HG03039 (cell line): Measurements from ENCODE around the gene ABRACL.
A peak's percentile ranks its signal among the peaks of the same experiment; 100 is the strongest.
"Not testable (repeated sequence)": the region's sequence is repeated elsewhere in the genome, so short reads cannot be mapped to it uniquely, and the experiment has no call there.

Source experiments
- ATAC-seq: cut with Tn5 transposase; IDR thresholded peaks from one replicate; pipeline ENCODE4 v1.9.1; 2021; ENCODE audit warnings: mild to moderate bottlenecking, moderate library complexity; ENCODE audit not compliant: unreplicated experiment

Gene ABRACL

DNA sequence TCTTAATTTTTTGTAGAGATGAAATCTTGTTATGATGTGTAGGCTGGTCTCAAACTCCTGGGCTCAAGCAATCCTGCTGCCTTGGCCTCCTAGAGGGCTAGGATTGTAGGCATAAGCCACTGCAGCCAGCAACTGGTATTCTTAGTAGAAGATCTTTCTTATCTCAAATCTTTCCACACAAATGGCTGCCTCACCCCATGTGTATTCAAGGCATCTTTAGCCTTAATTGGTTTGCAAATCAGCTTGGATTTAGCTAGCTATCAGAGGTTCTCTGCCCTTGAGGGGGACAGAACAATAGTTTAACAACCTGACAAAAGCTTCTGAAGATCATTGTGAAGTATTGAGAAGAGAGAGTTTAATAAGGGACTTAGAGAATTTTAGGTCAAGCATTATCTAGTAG lies 17.9 kb upstream of the ABRACL start:
- no peak for ATAC-seq

GRCh38 chr6:139011980-139012379 lies 16.6 kb upstream of the ABRACL start:
- ATAC-seq, result no peak

DNA sequence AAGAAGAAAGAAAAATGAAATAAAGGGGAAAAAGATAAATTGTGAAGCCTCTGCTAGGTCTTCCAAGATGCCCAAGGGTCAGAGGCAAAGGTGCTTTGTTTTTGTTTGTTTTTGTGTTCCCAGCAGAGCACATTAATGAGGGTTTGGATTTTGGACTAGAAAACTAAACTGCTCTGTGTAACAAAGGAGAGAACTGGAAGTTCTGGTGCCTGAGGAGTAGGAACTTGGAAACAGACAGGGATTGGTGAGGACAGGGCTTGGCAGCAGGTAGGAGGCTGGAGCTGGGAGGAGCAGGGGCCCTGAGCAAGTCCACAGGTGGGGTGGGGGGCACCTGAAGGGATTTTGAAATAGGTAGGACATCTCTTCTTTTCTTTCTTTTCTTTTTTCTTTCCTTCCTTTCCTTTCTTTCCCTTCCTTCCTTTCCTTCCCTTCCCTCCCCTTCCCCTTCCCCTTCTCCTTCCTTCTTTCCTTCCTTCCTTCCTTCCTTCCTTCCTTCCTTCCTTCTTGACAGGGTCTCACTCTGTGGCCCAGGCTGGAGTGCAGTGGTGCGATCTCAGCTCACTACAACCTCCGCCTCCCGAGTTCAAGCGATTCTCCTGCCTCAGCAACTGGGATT lies 15.3 kb upstream of the ABRACL start:
- no peak for ATAC-seq

- no peak for ATAC-seq
Observed at GRCh38 chr6:139014945-139015344, 13.6 kb upstream of the ABRACL start.

GRCh38 chr6:139016337-139017213 lies 12.0 kb upstream of the ABRACL start:
- ATAC-seq, result peak; percentile 91

DNA sequence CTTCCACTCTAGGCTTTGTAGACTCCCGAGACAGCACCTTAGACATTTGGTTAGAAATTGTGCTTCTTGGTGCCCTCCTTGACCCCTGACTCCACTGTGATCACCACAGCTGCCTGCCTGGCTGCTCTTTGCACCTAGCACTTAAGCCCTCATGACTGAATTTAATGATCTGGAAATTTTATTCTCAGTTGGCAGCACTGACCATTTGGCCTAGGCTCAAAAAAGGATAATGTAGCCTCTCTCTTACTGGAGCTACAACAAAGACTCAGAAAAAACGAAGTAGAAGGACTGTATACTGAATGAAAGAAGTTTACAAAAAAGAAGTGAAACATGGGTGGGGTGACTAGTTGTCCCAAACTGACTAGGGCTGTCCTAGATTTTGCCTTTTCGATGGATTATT lies 11.3 kb upstream of the ABRACL start:
- no peak for ATAC-seq

- ATAC-seq, result no peak
Observed at GRCh38 chr6:139019722-139020121, 8.8 kb upstream of the ABRACL start.

DNA sequence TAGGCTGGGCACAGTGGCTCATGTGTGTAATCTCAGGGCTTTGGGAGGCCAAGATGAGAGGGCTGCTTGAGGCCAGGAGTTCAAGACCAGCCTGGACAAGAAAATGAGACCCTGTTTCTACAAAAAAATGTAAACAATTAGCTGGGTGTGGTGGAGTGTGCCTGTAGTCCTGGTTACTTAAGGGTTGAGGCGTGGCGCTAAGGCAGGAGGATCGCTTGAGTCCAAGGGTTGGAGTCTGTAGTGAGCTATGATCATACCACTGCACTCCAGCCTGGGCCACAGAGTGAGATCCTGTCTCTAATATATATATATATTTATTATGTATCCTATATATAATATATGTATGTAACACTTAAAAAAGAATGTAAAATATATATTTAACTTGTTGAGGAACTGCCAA lies 7.9 kb upstream of the ABRACL start:
- ATAC-seq, result no peak

DNA sequence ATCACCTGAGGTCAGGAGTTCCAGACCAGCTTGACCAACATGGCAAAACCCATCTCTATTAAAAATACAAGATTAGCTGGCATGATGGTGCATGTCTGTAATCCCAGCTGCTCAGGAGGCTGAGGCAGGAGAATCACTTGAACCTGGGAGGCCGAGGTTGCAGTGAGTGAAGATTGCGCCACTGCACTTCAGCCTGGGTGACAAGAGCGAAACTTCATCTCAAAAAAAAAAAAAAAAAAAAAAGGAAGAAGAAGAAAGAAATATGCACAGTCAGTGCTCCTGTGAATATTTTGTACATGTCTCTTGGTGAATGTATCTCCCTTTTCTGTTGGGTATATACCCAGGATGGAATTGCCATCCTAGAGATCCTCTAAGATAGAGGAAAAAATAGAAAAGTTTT lies 3.1 kb upstream of the ABRACL start:
- not testable (repeated sequence) for ATAC-seq

DNA sequence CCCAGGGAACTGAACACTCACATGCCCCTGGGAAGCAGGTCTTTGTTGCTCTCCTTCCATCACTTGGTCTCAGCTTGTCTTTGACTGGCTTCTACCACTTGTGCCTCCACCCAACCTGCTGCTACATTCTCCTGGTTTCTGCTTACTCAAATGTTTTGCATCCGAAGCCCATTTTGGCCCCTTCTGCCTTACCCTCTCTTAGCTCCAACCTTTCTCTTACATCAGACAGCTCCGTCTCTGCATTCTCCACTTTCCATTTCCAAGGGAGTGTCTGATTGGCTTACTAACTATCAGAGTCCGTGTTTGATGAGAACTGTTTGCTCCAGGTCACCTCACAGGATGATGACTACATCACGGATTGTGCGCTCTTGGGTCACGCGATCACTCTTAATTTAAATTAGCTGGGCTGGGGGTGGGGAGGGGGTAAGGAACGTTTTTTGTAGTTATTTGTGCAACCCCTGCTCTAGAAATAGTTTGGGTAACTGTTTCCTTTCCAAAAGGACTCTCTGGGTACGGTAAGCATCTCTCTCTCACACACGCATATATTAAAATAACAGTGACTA lies 844 bp upstream of the ABRACL start:
- ATAC-seq, result no peak

DNA sequence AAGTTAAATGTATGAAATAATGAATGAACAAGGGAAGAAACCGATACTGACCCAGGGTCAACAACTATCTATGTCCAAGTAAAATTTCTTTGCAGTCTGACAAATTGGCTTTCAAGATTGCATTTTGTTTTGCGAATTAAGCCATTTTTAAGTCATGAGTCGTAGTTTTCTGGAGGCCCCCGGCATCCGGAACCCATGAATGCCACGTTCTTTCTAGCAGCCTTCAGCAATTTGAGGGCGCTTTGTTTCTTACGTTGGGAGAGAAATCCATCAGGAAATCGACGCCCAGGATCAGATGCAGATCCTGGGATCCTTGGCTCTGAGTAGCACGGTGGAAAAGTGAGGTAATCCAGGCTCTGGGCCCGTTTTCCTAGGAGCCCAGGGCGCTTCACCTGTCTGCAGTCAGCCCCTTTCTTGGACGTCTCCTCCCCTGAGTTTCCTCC lies 309 bp upstream of the ABRACL start:
- ATAC-seq, result no peak

- peak; percentile 26 for ATAC-seq
Observed at GRCh38 chr6:139029470-139030227, 1.1 kb downstream of the ABRACL start.

- ATAC-seq, result peak; percentile 36
Observed at GRCh38 chr6:139030228-139030963, 1.9 kb downstream of the ABRACL start.

GRCh38 chr6:139037490-139037889 lies 8.9 kb downstream of the ABRACL start:
- no peak for ATAC-seq

- no peak for ATAC-seq
Observed at GRCh38 chr6:139044250-139044649, 15.7 kb downstream of the ABRACL start.

DNA sequence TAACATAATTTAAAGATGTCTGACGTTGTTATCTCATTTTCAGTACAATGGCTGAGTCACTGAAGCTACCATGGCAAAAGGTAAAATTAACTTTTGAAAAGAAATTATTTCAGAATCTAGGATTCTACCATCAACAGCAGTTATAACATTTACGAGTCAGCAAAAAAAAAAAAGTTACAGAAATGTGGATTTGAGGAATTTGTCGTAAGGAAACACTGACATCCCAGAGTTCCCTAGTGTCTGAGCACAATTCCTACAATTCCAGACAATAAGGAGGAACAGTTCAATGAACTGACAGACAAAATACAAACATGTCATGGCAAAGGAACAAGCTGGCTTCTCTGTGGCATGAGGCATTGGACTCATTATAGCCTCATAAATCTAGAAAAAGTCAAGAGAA lies 19.1 kb downstream of the ABRACL start:
- no peak for ATAC-seq

DNA sequence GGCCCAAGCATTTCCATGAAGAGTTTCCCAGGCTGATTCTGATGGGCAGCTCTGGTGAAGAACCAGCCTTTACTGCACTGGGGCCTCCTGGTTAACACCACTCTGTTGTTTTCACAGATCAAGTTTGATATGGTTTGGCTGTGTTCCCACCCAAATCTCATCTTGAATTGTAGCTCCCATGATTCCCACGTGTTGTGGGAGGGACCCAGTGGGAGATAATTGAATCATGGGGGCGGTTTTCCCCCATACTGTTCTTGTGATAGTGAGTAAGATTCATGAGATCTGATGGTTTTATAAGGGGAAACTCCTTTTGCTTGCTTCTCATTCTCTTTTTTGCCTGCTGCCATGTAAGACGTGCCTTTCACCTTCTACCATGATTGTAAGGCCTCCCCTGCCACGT lies 20.4 kb downstream of the ABRACL start:
- not testable (repeated sequence) for ATAC-seq

DNA sequence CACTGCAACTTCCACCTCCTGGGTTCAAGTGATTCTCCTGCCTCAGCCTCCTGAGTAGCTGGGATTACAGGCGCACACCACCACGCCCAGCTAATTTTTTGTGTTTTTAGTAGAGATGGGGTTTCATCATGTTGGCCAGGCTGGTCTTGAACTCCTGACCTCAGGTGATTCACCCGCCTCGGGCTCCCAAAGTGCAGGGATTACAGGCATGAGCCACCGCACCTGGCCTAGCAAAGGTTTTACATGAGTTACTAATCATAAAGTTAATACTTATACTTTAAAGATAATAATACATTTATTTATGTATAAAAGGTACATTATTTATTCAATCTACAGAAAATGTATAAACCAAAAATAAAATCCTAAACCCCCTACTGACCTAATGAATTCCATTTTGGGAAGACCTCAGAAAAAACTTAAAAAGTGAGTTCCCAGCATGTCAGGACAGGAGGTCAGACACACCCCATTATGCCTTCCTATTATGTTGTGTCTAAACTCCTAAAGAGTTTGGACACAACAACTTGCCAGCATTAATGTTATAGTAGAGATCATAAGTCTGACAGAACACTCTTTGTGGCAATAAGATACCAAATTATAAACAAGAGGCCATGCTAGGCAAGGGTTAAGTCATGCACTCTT lies 21.7 kb downstream of the ABRACL start:
- ATAC-seq, result not testable (repeated sequence)

DNA sequence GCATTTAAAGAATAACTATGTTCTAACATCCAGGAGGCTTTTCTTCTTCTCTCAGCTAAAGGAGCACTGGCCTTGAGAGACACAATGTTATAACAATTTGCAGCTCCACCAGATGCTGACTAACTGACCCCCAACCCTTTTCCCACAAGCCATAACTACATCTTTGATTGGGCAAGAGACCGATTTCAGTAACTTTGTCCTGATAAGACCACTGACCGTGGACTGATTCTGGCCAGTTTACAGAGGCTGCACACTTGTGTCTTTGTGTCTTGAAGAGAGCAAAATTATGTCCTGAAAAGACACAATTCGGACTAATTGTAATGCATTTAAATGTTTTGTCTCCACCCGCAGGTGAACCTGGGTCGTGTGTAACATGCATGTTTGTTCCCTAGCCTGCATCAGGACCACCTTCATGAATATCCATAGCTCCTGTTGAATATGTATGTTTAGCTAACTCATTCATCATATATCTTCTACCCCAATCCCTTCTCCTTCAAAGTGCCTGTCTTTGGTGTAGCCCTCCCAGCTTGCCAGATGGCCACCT lies 22.3 kb downstream of the ABRACL start:
- no peak for ATAC-seq
